Activated CD4-positive, alpha-beta T cell treated with anti-CD3 and anti-CD28 coated beads for 36 hours (primary cell): Measurements from ENCODE around the gene CTR9. TPM values are rescaled to one million over a fixed set of nuclear protein-coding genes. Genes with fewer than 3 reads are reported as not detected.

Experiments used
- ATAC-seq: fragments of 200-7000 bp; cut with Tn5 transposase; one replicate; pipeline ENCODE4 v1.10.0; 2021; ENCODE audit warnings: mild to moderate bottlenecking, moderate library complexity
- CTCF ChIA-PET: fragments of 350-600 bp; sonication (Branson Sonifier 250); formaldehyde crosslinking; loops from one replicate; lab custom pipeline; 2021; ENCODE audit warnings: antibody characterized with exemption; lab: Charles Lee
- POLR2A ChIA-PET: fragments of 350-600 bp; sonication (Branson Sonifier 250); formaldehyde crosslinking; loops from one replicate; lab custom pipeline; 2021; ENCODE audit warnings: antibody characterized with exemption, inconsistent platforms; lab: Charles Lee
- DNase-seq: peaks from one replicate; pipeline ENCODE4 v3.0.0-alpha.2; 2020
- H3K27ac Mint-ChIP-seq: one replicate; pipeline ENCODE4 v1.8.0; 2021; ENCODE audit warnings: mixed read lengths
- H3K27me3 Mint-ChIP-seq: one replicate; pipeline ENCODE4 v1.8.0; 2021; ENCODE audit warnings: mixed read lengths
- H3K36me3 Mint-ChIP-seq: one replicate; pipeline ENCODE4 v1.8.0; 2021; ENCODE audit warnings: low read depth, mixed read lengths
- H3K4me1 Mint-ChIP-seq: one replicate; pipeline ENCODE4 v1.8.0; 2021; ENCODE audit warnings: mixed read lengths
- H3K4me3 Mint-ChIP-seq: one replicate; pipeline ENCODE4 v1.8.0; 2021; ENCODE audit warnings: mild to moderate bottlenecking, moderate library complexity, mixed read lengths
- H3K9me3 Mint-ChIP-seq: one replicate; pipeline ENCODE4 v1.8.0; 2021; ENCODE audit warnings: low read depth, mixed read lengths
- intact Hi-C, 2 experiments: fragments of 100-400 bp; cut with DNase I in 1 of 2; cut with micrococcal nuclease in 1 of 2; formaldehyde crosslinking; loops; one replicate each; pipeline versions ENCODE4 v1.14.2 to v1.15.1; 2022 to 2024; cut with DNase I, micrococcal nuclease
- total RNA-seq, 2 experiments: library from RNA; stranded (reverse); gene quantifications; one replicate each; pipeline ENCODE4 v1.2.3, GENCODE V29; 2021

The CTR9 gene
- total RNA-seq, 2 experiments from 2014 or later, result 39.7 to 43.9 TPM

GRCh38 chr11:10743354-10744000 lies 7.6 kb upstream of the CTR9 start:
- CTCF ChIA-PET, result interaction anchor here (1.0 to 1.3 kb wide), 2 partner anchors 8 to 9 kb away, joined by 3 read pairs; partner anchors contain the start of gene CTR9
- Mint-ChIP-seq H3K27me3 (no peaks in the 10 kb centered on the region), H3K36me3 (no peaks in the 10 kb centered on the region)

GRCh38 chr11:10744206-10744605 lies 6.8 kb upstream of the CTR9 start:
- Mint-ChIP-seq H3K27me3 (no peaks in the 10 kb centered on the region), H3K9me3 (no peaks in the 10 kb centered on the region), H3K36me3 (no peaks in the 10 kb centered on the region), H3K4me3 (no peak overlapping the region), H3K4me1 (peaks cover 33% of the 10 kb centered on the region), H3K27ac (no peak overlapping the region)
- intact Hi-C loops, result no loop called here
- ATAC-seq (no peak), DNase-seq (no peak)
- ChIA-PET CTCF (no interaction called here), POLR2A (no interaction called here)

More at GRCh38 chr11:10743354-10744000, 7.6 kb upstream of the CTR9 start:
- ATAC-seq (no peak), DNase-seq (no peak)
- intact Hi-C loops, result no loop called here
- Mint-ChIP-seq H3K4me3 (no peak overlapping the region), H3K4me1 (peaks cover 30% of the 10 kb centered on the region), H3K9me3 (no peaks in the 10 kb centered on the region), H3K27ac (no peak overlapping the region)
- POLR2A ChIA-PET, result no interaction called here

GRCh38 chr11:10746871-10747270 lies 4.2 kb upstream of the CTR9 start:
- no peaks in the 10 kb centered on the region for H3K36me3 Mint-ChIP-seq
- DNase-seq (no peak), ATAC-seq (no peak)
- no peaks in the 10 kb centered on the region for H3K9me3 Mint-ChIP-seq
- peaks cover 34% of the 10 kb centered on the region for H3K4me1 Mint-ChIP-seq
- no peaks in the 10 kb centered on the region for H3K27me3 Mint-ChIP-seq
- ChIA-PET CTCF (no interaction called here), POLR2A (no interaction called here)
- no peak overlapping the region for H3K4me3 Mint-ChIP-seq
- no peak overlapping the region for H3K27ac Mint-ChIP-seq
- intact Hi-C loops, result no loop called here

GRCh38 chr11:10747733-10748132 lies 3.3 kb upstream of the CTR9 start:
- no peak for ATAC-seq
- POLR2A ChIA-PET, result no interaction called here

GRCh38 chr11:10749476-10749875 lies 1.6 kb upstream of the CTR9 start:
- Mint-ChIP-seq H3K4me1 (peaks cover 18% of the 10 kb centered on the region), H3K27ac (no peak overlapping the region), H3K9me3 (no peaks in the 10 kb centered on the region), H3K36me3 (peaks cover 4% of the 10 kb centered on the region), H3K4me3 (no peak overlapping the region), H3K27me3 (no peaks in the 10 kb centered on the region)
- ChIA-PET POLR2A (no interaction called here), CTCF (interaction anchor here (0.6 to 2.0 kb wide), 3 partner anchors 21 to 446 kb away, joined by 3 to 5 read pairs (median 3); no protein-coding TSS in a partner anchor)
- intact Hi-C loops, result no loop called here
- no peak for DNase-seq
- ATAC-seq, result no peak

More at GRCh38 chr11:10747733-10748132, 3.3 kb upstream of the CTR9 start:
- intact Hi-C loops, result no loop called here
- CTCF ChIA-PET, result interaction anchor here (0.9 kb wide), 1 partner anchor 214 kb away, joined by 4 read pairs; no protein-coding TSS in a partner anchor
- H3K9me3 Mint-ChIP-seq, result no peaks in the 10 kb centered on the region
- no peak overlapping the region for H3K27ac Mint-ChIP-seq
- H3K27me3 Mint-ChIP-seq, result no peaks in the 10 kb centered on the region
- peaks cover 2% of the 10 kb centered on the region for H3K36me3 Mint-ChIP-seq
- H3K4me1 Mint-ChIP-seq, result peaks cover 32% of the 10 kb centered on the region
- no peak for DNase-seq
- no peak overlapping the region for H3K4me3 Mint-ChIP-seq

- peak overlapping the region; percentile 92 for H3K27ac Mint-ChIP-seq
- no peaks in the 10 kb centered on the region for H3K27me3 Mint-ChIP-seq
- ATAC-seq (peak; percentile 5), DNase-seq (no peak)
- peaks cover 15% of the 10 kb centered on the region for H3K36me3 Mint-ChIP-seq
- peaks cover 16% of the 10 kb centered on the region for H3K4me1 Mint-ChIP-seq
- H3K4me3 Mint-ChIP-seq, result peak overlapping the region; percentile 96
- intact Hi-C loops, result loop anchor here (1.0 to 10.0 kb wide), 7 partner anchors 57 to 1287 kb away; partner anchors contain the start of genes EIF4G2 (in 2 of the 2), ZBED5 (in 2 of the 2), AMPD3 (in 1 of the 2) and GALNT18 (in 1 of the 2)
- CTCF ChIA-PET, result interaction anchor here (0.9 to 3.2 kb wide), 6 partner anchors 9 to 174 kb away, joined by 3 to 13 read pairs (median 5); no protein-coding TSS in a partner anchor
- POLR2A ChIA-PET, result interaction anchor here (0.6 to 1.0 kb wide), 4 partner anchors 9 to 416 kb away, joined by 3 to 8 read pairs (median 4); partner anchors contain the start of gene EIF4G2
- H3K9me3 Mint-ChIP-seq, result no peaks in the 10 kb centered on the region
Measured at GRCh38 chr11:10751581-10751940, 515 bp downstream of the CTR9 start.

- POLR2A ChIA-PET, result interaction anchor here (0.6 kb wide), 1 partner anchor 44 kb away, joined by 3 read pairs; no protein-coding TSS in a partner anchor
- Mint-ChIP-seq H3K36me3 (peaks cover 18% of the 10 kb centered on the region), H3K27ac (peak overlapping the region; percentile 92), H3K4me3 (peak overlapping the region; percentile 96), H3K9me3 (no peaks in the 10 kb centered on the region), H3K27me3 (no peaks in the 10 kb centered on the region), H3K4me1 (peaks cover 16% of the 10 kb centered on the region)
- intact Hi-C loops, result loop anchor here (5.0 to 10.0 kb wide), 4 partner anchors 295 to 1287 kb away; partner anchors contain the start of genes AMPD3 (in 1 of the 2), GALNT18 (in 1 of the 2), USP47 (in 1 of the 2) and ZNF143 (in 1 of the 2)
- CTCF ChIA-PET, result interaction anchor here (1.4 to 3.2 kb wide), 3 partner anchors 11 to 41 kb away, joined by 5 to 13 read pairs (median 7); no protein-coding TSS in a partner anchor
- ATAC-seq (no peak), DNase-seq (no peak)
Measured at GRCh38 chr11:10752061-10752460, 1.0 kb downstream of the CTR9 start.

GRCh38 chr11:10752486-10752885 lies 1.4 kb downstream of the CTR9 start:
- Mint-ChIP-seq H3K9me3 (no peaks in the 10 kb centered on the region), H3K36me3 (peaks cover 20% of the 10 kb centered on the region), H3K4me1 (peaks cover 16% of the 10 kb centered on the region), H3K27me3 (no peaks in the 10 kb centered on the region), H3K4me3 (peak overlapping the region; percentile 96), H3K27ac (peak overlapping the region; percentile 40)
- ATAC-seq, result no peak
- no peak for DNase-seq
- ChIA-PET CTCF (interaction anchor here (2.5 to 3.2 kb wide), 2 partner anchors 11 to 18 kb away, joined by 7 to 13 read pairs; no protein-coding TSS in a partner anchor), POLR2A (interaction anchor here (0.6 kb wide), 1 partner anchor 44 kb away, joined by 3 read pairs; no protein-coding TSS in a partner anchor)
- intact Hi-C loops, result loop anchor here (5.0 to 10.0 kb wide), 4 partner anchors 295 to 1288 kb away; partner anchors contain the start of genes AMPD3 (in 1 of the 2), GALNT18 (in 1 of the 2), USP47 (in 1 of the 2) and ZNF143 (in 1 of the 2)

- Mint-ChIP-seq H3K36me3 (peaks cover 30% of the 10 kb centered on the region), H3K27me3 (no peaks in the 10 kb centered on the region), H3K9me3 (no peaks in the 10 kb centered on the region), H3K4me3 (no peak overlapping the region), H3K27ac (no peak overlapping the region), H3K4me1 (no peaks in the 10 kb centered on the region)
- no peak for ATAC-seq
- intact Hi-C loops, result loop anchor here in 1 of 2 experiments (10.0 kb wide), 1 partner anchor 1294 kb away; the partner anchor contains the start of gene ZNF143
- ChIA-PET POLR2A (no interaction called here), CTCF (interaction anchor here (0.7 to 1.8 kb wide), 3 partner anchors 9 to 12 kb away, joined by 3 to 5 read pairs (median 4); no protein-coding TSS in a partner anchor)
- DNase-seq, result no peak
Measured at GRCh38 chr11:10758957-10759356, 7.9 kb downstream of the CTR9 start.

GRCh38 chr11:10761085-10761698 lies 10.1 kb downstream of the CTR9 start:
- POLR2A ChIA-PET, result no interaction called here
- Mint-ChIP-seq H3K4me1 (no peaks in the 10 kb centered on the region), H3K36me3 (peaks cover 34% of the 10 kb centered on the region), H3K4me3 (no peak overlapping the region), H3K9me3 (no peaks in the 10 kb centered on the region), H3K27ac (no peak overlapping the region), H3K27me3 (no peaks in the 10 kb centered on the region)
- ATAC-seq (no peak), DNase-seq (no peak)
- intact Hi-C loops, result no loop called here
- CTCF ChIA-PET, result interaction anchor here (0.6 to 1.5 kb wide), 4 partner anchors 11 to 543 kb away, joined by 3 to 4 read pairs (median 4); no protein-coding TSS in a partner anchor

GRCh38 chr11:10762185-10762584 lies 11.1 kb downstream of the CTR9 start:
- no peaks in the 10 kb centered on the region for H3K9me3 Mint-ChIP-seq
- ATAC-seq (no peak), DNase-seq (no peak)
- H3K4me3 Mint-ChIP-seq, result no peak overlapping the region
- CTCF ChIA-PET, result interaction anchor here (1.0 to 2.7 kb wide), 4 partner anchors 10 to 350 kb away, joined by 3 to 13 read pairs (median 6); partner anchors contain the start of gene CTR9
- no peak overlapping the region for H3K27ac Mint-ChIP-seq
- H3K36me3 Mint-ChIP-seq, result peaks cover 36% of the 10 kb centered on the region
- H3K27me3 Mint-ChIP-seq, result no peaks in the 10 kb centered on the region
- POLR2A ChIA-PET, result no interaction called here
- intact Hi-C loops, result no loop called here
- H3K4me1 Mint-ChIP-seq, result no peaks in the 10 kb centered on the region
